T-helper 2 cell treated with Interferon-gamma antibody and Interleukin-4, amounts not matched to agents 5 μg/mL and 100 μg/mL, for 36 hours (primary cell): ENCODE measurements around the gene TRPC3.

ENCODE experiments used
- DNase-seq: peaks from one replicate; pipeline ENCODE4 v3.0.0; 2021; ENCODE audit warnings: low spot score
- H3K27ac Mint-ChIP-seq: one replicate; pipeline ENCODE4 v1.8.0; 2021; ENCODE audit warnings: mild to moderate bottlenecking, mixed read lengths
- H3K27me3 Mint-ChIP-seq: one replicate; pipeline ENCODE4 v1.8.0; 2021; ENCODE audit warnings: low read depth, mixed read lengths
- H3K36me3 Mint-ChIP-seq: one replicate; pipeline ENCODE4 v1.8.0; 2021; ENCODE audit warnings: low read depth, mixed read lengths
- H3K4me1 Mint-ChIP-seq: one replicate; pipeline ENCODE4 v1.8.0; 2021; ENCODE audit warnings: low read depth, mixed read lengths
- H3K4me3 Mint-ChIP-seq: one replicate; pipeline ENCODE4 v1.8.0; 2022; ENCODE audit warnings: mild to moderate bottlenecking, moderate library complexity, mixed read lengths
- H3K9me3 Mint-ChIP-seq: one replicate; pipeline ENCODE4 v1.8.0; 2021; ENCODE audit warnings: mixed read lengths

Gene TRPC3

GRCh38 chr4:121964958-121965357 lies 13.1 kb upstream of the TRPC3 start:
- H3K4me1 Mint-ChIP-seq: no peaks in the 10 kb centered on the region
- DNase-seq: no peak
- no peak overlapping the region for H3K4me3 Mint-ChIP-seq
- no peaks in the 10 kb centered on the region for H3K9me3 Mint-ChIP-seq
- H3K27ac Mint-ChIP-seq: no peak overlapping the region
- H3K36me3 Mint-ChIP-seq: no peaks in the 10 kb centered on the region
- H3K27me3 Mint-ChIP-seq: peaks cover 32% of the 10 kb centered on the region

GRCh38 chr4:121960818-121961217 lies 9.0 kb upstream of the TRPC3 start:
- Mint-ChIP-seq H3K4me3 (no peak overlapping the region), H3K27ac (no peak overlapping the region), H3K36me3 (no peaks in the 10 kb centered on the region), H3K9me3 (no peaks in the 10 kb centered on the region), H3K4me1 (no peaks in the 10 kb centered on the region), H3K27me3 (peaks cover 28% of the 10 kb centered on the region)
- no peak for DNase-seq

- peaks cover 4% of the 10 kb centered on the region for H3K4me1 Mint-ChIP-seq
- no peaks in the 10 kb centered on the region for H3K36me3 Mint-ChIP-seq
- DNase-seq: no peak
- H3K27me3 Mint-ChIP-seq: peaks cover 25% of the 10 kb centered on the region
- H3K4me3 Mint-ChIP-seq: no peak overlapping the region
- no peaks in the 10 kb centered on the region for H3K9me3 Mint-ChIP-seq
- no peak overlapping the region for H3K27ac Mint-ChIP-seq
Observed at GRCh38 chr4:121958777-121959176, 6.9 kb upstream of the TRPC3 start.

- Mint-ChIP-seq H3K4me1 (peaks cover 11% of the 10 kb centered on the region), H3K9me3 (no peaks in the 10 kb centered on the region), H3K4me3 (no peak overlapping the region), H3K27ac (no peak overlapping the region), H3K27me3 (peaks cover 33% of the 10 kb centered on the region), H3K36me3 (peaks cover under 1% of the 10 kb centered on the region)
- DNase-seq: no peak
Observed at GRCh38 chr4:121957266-121957665, 5.4 kb upstream of the TRPC3 start.

- peaks cover 24% of the 10 kb centered on the region for H3K4me1 Mint-ChIP-seq
- H3K27ac Mint-ChIP-seq: no peak overlapping the region
- H3K27me3 Mint-ChIP-seq: peaks cover 45% of the 10 kb centered on the region
- H3K36me3 Mint-ChIP-seq: peaks cover 1% of the 10 kb centered on the region
- DNase-seq: no peak
- no peak overlapping the region for H3K4me3 Mint-ChIP-seq
- H3K9me3 Mint-ChIP-seq: no peaks in the 10 kb centered on the region
Observed at GRCh38 chr4:121953860-121954259, 2.0 kb upstream of the TRPC3 start.

GRCh38 chr4:121952290-121952689 lies 430 bp upstream of the TRPC3 start:
- peaks cover 57% of the 10 kb centered on the region for H3K27me3 Mint-ChIP-seq
- peak overlapping the region; percentile 66 for H3K4me3 Mint-ChIP-seq
- peaks cover 24% of the 10 kb centered on the region for H3K4me1 Mint-ChIP-seq
- H3K27ac Mint-ChIP-seq: no peak overlapping the region
- H3K36me3 Mint-ChIP-seq: peaks cover 1% of the 10 kb centered on the region
- H3K9me3 Mint-ChIP-seq: no peaks in the 10 kb centered on the region
- no peak for DNase-seq

GRCh38 chr4:121950680-121951520 lies 960 bp downstream of the TRPC3 start:
- H3K4me3 Mint-ChIP-seq: peak overlapping the region; percentile 88
- no peaks in the 10 kb centered on the region for H3K9me3 Mint-ChIP-seq
- H3K36me3 Mint-ChIP-seq: peaks cover 1% of the 10 kb centered on the region
- DNase-seq: no peak
- H3K27ac Mint-ChIP-seq: no peak overlapping the region
- H3K27me3 Mint-ChIP-seq: peaks cover 60% of the 10 kb centered on the region
- peaks cover 24% of the 10 kb centered on the region for H3K4me1 Mint-ChIP-seq

- peak; percentile 72 for DNase-seq
- Mint-ChIP-seq H3K4me3 (peak overlapping the region; percentile 88), H3K27ac (no peak overlapping the region)
Observed at GRCh38 chr4:121950212-121950679, 1.6 kb downstream of the TRPC3 start.

GRCh38 chr4:121946644-121947043 lies 5.2 kb downstream of the TRPC3 start:
- H3K27me3 Mint-ChIP-seq: peaks cover 61% of the 10 kb centered on the region
- H3K4me1 Mint-ChIP-seq: peaks cover 10% of the 10 kb centered on the region
- no peak for DNase-seq

More at GRCh38 chr4:121950212-121950679, 1.6 kb downstream of the TRPC3 start:
- H3K36me3 Mint-ChIP-seq: peaks cover 1% of the 10 kb centered on the region
- peaks cover 24% of the 10 kb centered on the region for H3K4me1 Mint-ChIP-seq
- no peaks in the 10 kb centered on the region for H3K9me3 Mint-ChIP-seq
- peaks cover 64% of the 10 kb centered on the region for H3K27me3 Mint-ChIP-seq

GRCh38 chr4:121943941-121944340 lies 7.9 kb downstream of the TRPC3 start:
- Mint-ChIP-seq H3K27ac (no peak overlapping the region), H3K4me3 (no peak overlapping the region), H3K4me1 (peaks cover 1% of the 10 kb centered on the region), H3K9me3 (no peaks in the 10 kb centered on the region), H3K27me3 (peaks cover 69% of the 10 kb centered on the region), H3K36me3 (no peaks in the 10 kb centered on the region)
- no peak for DNase-seq

More at GRCh38 chr4:121946644-121947043, 5.2 kb downstream of the TRPC3 start:
- no peaks in the 10 kb centered on the region for H3K9me3 Mint-ChIP-seq
- H3K4me3 Mint-ChIP-seq: no peak overlapping the region
- H3K36me3 Mint-ChIP-seq: no peaks in the 10 kb centered on the region
- H3K27ac Mint-ChIP-seq: no peak overlapping the region

- Mint-ChIP-seq H3K27me3 (peaks cover 62% of the 10 kb centered on the region), H3K4me1 (peaks cover 9% of the 10 kb centered on the region), H3K36me3 (no peaks in the 10 kb centered on the region), H3K4me3 (no peak overlapping the region), H3K9me3 (no peaks in the 10 kb centered on the region), H3K27ac (no peak overlapping the region)
- no peak for DNase-seq
Observed at GRCh38 chr4:121939690-121940089, 12.2 kb downstream of the TRPC3 start.

- Mint-ChIP-seq H3K27ac (no peak overlapping the region), H3K27me3 (peaks cover 67% of the 10 kb centered on the region), H3K36me3 (no peaks in the 10 kb centered on the region), H3K9me3 (no peaks in the 10 kb centered on the region), H3K4me3 (no peak overlapping the region), H3K4me1 (peaks cover 9% of the 10 kb centered on the region)
- no peak for DNase-seq
Observed at GRCh38 chr4:121938282-121939092, 13.4 kb downstream of the TRPC3 start.

- Mint-ChIP-seq H3K4me3 (no peak overlapping the region), H3K4me1 (peaks cover 9% of the 10 kb centered on the region), H3K27me3 (peaks cover 68% of the 10 kb centered on the region), H3K9me3 (no peaks in the 10 kb centered on the region), H3K27ac (no peak overlapping the region), H3K36me3 (no peaks in the 10 kb centered on the region)
- DNase-seq: no peak
Observed at GRCh38 chr4:121936101-121936500, 15.8 kb downstream of the TRPC3 start.

GRCh38 chr4:121934635-121935034 lies 17.2 kb downstream of the TRPC3 start:
- DNase-seq: no peak
- Mint-ChIP-seq H3K4me1 (peaks cover 9% of the 10 kb centered on the region), H3K9me3 (no peaks in the 10 kb centered on the region), H3K36me3 (no peaks in the 10 kb centered on the region), H3K27me3 (peaks cover 57% of the 10 kb centered on the region), H3K27ac (no peak overlapping the region), H3K4me3 (no peak overlapping the region)
